HepG2 (cell line): Measurements from ENCODE around the gene TTLL12. TPM values are rescaled to one million over a fixed set of nuclear protein-coding genes. Genes with fewer than 3 reads are reported as not detected.

Experiments
- AHR ChIP-seq: IDR thresholded peaks from 2 replicates; pipeline ENCODE4 v1.6.1; 2018; ENCODE audit warnings: missing genetic modification reagents, missing compliant biosample characterization
- CBX1 ChIP-seq: IDR thresholded peaks from one replicate; pipeline ENCODE4 v1.6.1; 2016; ENCODE audit warnings: antibody characterized with exemption, low read depth
- ELF1 ChIP-seq: sonication (generic); formaldehyde crosslinking; IDR thresholded peaks from 2 replicates; pipeline ENCODE4 v1.4.0; 2020; ENCODE audit warnings: missing genetic modification reagents
- FOXC1 ChIP-seq: sonication (generic); formaldehyde crosslinking; IDR thresholded peaks from 2 replicates; pipeline ENCODE4 v1.8.0; 2022; ENCODE audit warnings: mild to moderate bottlenecking, missing genetic modification reagents, borderline replicate concordance
- KLF15 ChIP-seq: sonication (generic); formaldehyde crosslinking; IDR thresholded peaks from 2 replicates; pipeline ENCODE4 v1.8.1; 2023; ENCODE audit warnings: borderline replicate concordance, mild to moderate bottlenecking, inconsistent platforms, missing genetic modification reagents, mixed read lengths
- REST ChIP-seq, 2 experiments: IDR thresholded peaks; 2 replicates each; pipeline ENCODE4 v1.6.1; 2011 to 2012; ENCODE audit warnings: low read length in 2 of 2, borderline replicate concordance in 1 of 2, low read depth in 1 of 2, mild to moderate bottlenecking in 1 of 2, moderate library complexity in 1 of 2
- RFXANK ChIP-seq: IDR thresholded peaks from 2 replicates; pipeline ENCODE4 v1.6.1; 2016
- ZNF407 ChIP-seq: sonication (generic); formaldehyde crosslinking; IDR thresholded peaks from one replicate; pipeline ENCODE4 v1.5.1; 2020; ENCODE audit warnings: mild to moderate bottlenecking, missing genetic modification reagents; ENCODE audit errors: not compliant biosample characterization
- ZNF546 ChIP-seq: sonication (generic); formaldehyde crosslinking; conservative IDR thresholded peaks from 2 replicates; pipeline ENCODE4 v1.8.1; 2023; ENCODE audit warnings: mild to moderate bottlenecking, missing genetic modification reagents
- polyA plus RNA-seq, 8 experiments: library from polyadenylated mRNA; depleted of rRNA in 3 of 8; stranded (reverse) in 7 of 8; unstranded in 1 of 8; fragments of >200 nt; fragmentation: Illumina TruSeq in 4 of 8; extraction: Trizol in 4 of 8; gene quantifications; 2 replicates each; pipeline versions ENCODE4 v1.2.1 to v1.2.3, GENCODE V29; 2011 to 2016; ENCODE audit warnings: low read depth in 4 of 8, missing spikeins in 1 of 8, mixed read lengths in 1 of 8; ENCODE audit not compliant: insufficient read depth in 1 of 8
- total RNA-seq, 5 experiments: library from RNA; depleted of rRNA; stranded (reverse); fragments of >200 nt; fragmentation: Illumina TruSeq; extraction: Trizol; gene quantifications; 2 replicates each; pipeline ENCODE4 v1.2.3, GENCODE V29; 2016; ENCODE audit warnings: low read depth in 1 of 5
- TF ChIP-seq, protein P1 (sequence below): sonication (generic); formaldehyde crosslinking; IDR thresholded peaks from 2 replicates; pipeline ENCODE4 v1.5.0; 2020; ENCODE audit warnings: missing genetic modification reagents
- TF ChIP-seq, protein P2 (sequence below): sonication (generic); formaldehyde crosslinking; IDR thresholded peaks from 2 replicates; pipeline ENCODE4 v1.5.0; 2020; ENCODE audit warnings: missing genetic modification reagents
- TF ChIP-seq, protein P3 (sequence below): sonication (generic); formaldehyde crosslinking; IDR thresholded peaks from 2 replicates; pipeline ENCODE4 v1.4.0; 2020; ENCODE audit warnings: missing genetic modification reagents, mild to moderate bottlenecking, borderline replicate concordance

TTLL12 gene
- total and polyA plus RNA-seq, 2 of the 13 experiments (the other 11 are each of a cell fraction or from before 2014, with no cell fraction given): 11.9 to 38.1 TPM

GRCh38 chr22:43187171-43188099 is 501 bp upstream of the TTLL12 start (continued):
- TF ChIP-seq ZNF407 (CRISPR knock-in tag) (peak; percentile 62), ZNF546 (CRISPR knock-in tag) (peak; percentile 5; the same call in 1 of the 2 replicates), ELF1 (CRISPR knock-in tag) (peak; percentile 84), RFXANK (CRISPR knock-in tag) (no peak), KLF15 (CRISPR knock-in tag) (0 out of 2 replicates have a peak, but pooled peaks have one; percentile 53), FOXC1 (CRISPR knock-in tag) (peak; percentile 17; the same call in 1 of the 2 replicates), AHR (CRISPR knock-in tag) (0 out of 2 replicates have a peak, but pooled peaks have one; percentile 31), CBX1 (peak; percentile 87), REST (IDR thresholded peaks at IDR 0.05; ENCODE audit: borderline replicate concordance in 1 of 2, low read depth in 1 of 2, low read length in 2 of 2) (0 out of 4 replicates have a peak, but pooled peaks of 1 of the 2 experiments have one; percentile 39)
- TF ChIP-seq, protein P1, sequence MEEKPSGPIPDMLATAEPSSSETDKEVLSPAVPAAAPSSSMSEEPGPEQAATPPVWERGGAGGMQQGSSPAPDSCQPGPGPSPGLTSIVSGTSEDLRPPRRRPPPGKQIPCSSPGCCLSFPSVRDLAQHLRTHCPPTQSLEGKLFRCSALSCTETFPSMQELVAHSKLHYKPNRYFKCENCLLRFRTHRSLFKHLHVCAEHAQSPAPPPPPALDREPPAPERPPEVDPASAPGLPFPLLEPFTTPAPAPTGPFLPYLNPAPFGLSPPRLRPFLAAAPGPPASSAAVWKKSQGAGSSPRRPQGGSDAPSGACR (CRISPR knock-in tag): no peak
- TF ChIP-seq, protein P2, sequence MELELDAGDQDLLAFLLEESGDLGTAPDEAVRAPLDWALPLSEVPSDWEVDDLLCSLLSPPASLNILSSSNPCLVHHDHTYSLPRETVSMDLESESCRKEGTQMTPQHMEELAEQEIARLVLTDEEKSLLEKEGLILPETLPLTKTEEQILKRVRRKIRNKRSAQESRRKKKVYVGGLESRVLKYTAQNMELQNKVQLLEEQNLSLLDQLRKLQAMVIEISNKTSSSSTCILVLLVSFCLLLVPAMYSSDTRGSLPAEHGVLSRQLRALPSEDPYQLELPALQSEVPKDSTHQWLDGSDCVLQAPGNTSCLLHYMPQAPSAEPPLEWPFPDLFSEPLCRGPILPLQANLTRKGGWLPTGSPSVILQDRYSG (CRISPR knock-in tag): peak; percentile 63; the same call in 1 of the 2 replicates
- TF ChIP-seq, protein P3, sequence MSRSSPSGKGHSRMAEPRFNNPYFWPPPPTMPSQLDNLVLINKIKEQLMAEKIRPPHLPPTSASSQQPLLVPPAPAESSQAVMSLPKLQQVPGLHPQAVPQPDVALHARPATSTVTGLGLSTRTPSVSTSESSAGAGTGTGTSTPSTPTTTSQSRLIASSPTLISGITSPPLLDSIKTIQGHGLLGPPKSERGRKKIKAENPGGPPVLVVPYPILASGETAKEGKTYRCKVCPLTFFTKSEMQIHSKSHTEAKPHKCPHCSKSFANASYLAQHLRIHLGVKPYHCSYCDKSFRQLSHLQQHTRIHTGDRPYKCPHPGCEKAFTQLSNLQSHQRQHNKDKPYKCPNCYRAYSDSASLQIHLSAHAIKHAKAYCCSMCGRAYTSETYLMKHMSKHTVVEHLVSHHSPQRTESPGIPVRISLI (CRISPR knock-in tag): no peak
